GM12874 (cell line): ENCODE data around the gene XPO1.

ENCODE experiments used
- CTCF ChIP-seq: IDR thresholded peaks from 2 replicates; pipeline ENCODE4 v1.5.1; 2011; ENCODE audit warnings: low read depth, mild to moderate bottlenecking, control low read depth, low read length, moderate library complexity; ENCODE audit not compliant: insufficient read depth

XPO1 gene

DNA sequence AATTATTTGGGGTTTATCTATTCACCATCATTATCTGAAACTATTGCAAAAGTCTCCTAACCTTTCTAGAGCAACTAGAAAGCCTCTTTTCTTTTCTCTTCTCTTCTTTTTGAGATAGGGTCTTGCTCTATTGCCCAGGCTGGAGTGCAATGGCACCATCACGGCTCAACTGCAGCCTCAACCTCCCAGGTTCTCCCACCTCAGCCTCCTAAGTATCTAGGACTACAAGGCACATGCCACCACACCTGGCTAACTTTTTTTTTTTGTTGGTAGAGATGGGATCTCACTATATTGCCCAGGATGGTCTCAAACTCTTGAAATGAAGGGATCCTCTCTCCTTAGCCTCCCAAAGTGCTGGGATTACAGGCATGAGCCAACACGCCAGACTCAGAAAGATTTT lies 24.5 kb upstream of the XPO1 start:
- TF ChIP-seq CTCF = no peak

GRCh38 chr2:61558160-61558559 lies 20.0 kb upstream of the XPO1 start:
- no peak for TF ChIP-seq CTCF

- no peak for TF ChIP-seq CTCF
Observed at GRCh38 chr2:61557381-61557780, 19.2 kb upstream of the XPO1 start.

DNA sequence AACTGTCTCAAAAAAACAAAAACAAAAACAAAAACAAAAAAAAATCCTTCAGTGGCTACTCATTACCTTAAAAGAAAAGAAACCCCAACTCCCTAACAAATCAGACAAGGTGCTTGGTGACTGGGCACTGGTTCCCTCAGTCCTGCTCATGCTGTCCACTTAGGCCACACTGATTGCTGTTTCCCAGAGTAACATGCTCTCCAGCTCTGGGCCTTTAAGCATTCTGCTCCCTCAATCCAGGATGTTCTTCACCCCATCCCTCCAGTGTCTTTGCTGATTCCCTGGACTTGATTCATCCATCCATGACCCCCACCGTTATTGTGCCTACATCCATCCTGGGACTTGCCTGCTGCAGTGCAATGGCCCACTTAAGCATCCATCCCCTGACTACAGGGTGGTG lies 16.4 kb upstream of the XPO1 start:
- TF ChIP-seq CTCF = no peak

GRCh38 chr2:61550375-61551209 lies 12.4 kb upstream of the XPO1 start:
- TF ChIP-seq CTCF = no peak

- no peak for TF ChIP-seq CTCF
Observed at GRCh38 chr2:61549546-61549945, 11.4 kb upstream of the XPO1 start.

GRCh38 chr2:61543062-61543461 lies 4.9 kb upstream of the XPO1 start:
- TF ChIP-seq CTCF = 0 out of 2 replicates have a peak, but pooled peaks have one; percentile 14
